Hepatocyte (in vitro differentiated cells): ENCODE data around the gene KRT8.

ENCODE experiments used
- EZH2 ChIP-seq: fragments of 200-600 bp; sonication (generic); IDR thresholded peaks from 2 replicates; pipeline ENCODE4 v1.6.1; 2016; ENCODE audit warnings: antibody characterized with exemption, mild to moderate bottlenecking, borderline replicate concordance
- TF ChIP-seq, protein P1 (sequence below): fragments of 200-600 bp; sonication (generic); IDR thresholded peaks from 2 replicates; pipeline ENCODE4 v1.5.1; 2016; ENCODE audit warnings: antibody characterized with exemption, mild to moderate bottlenecking; ENCODE audit not compliant: poor library complexity

DNA sequence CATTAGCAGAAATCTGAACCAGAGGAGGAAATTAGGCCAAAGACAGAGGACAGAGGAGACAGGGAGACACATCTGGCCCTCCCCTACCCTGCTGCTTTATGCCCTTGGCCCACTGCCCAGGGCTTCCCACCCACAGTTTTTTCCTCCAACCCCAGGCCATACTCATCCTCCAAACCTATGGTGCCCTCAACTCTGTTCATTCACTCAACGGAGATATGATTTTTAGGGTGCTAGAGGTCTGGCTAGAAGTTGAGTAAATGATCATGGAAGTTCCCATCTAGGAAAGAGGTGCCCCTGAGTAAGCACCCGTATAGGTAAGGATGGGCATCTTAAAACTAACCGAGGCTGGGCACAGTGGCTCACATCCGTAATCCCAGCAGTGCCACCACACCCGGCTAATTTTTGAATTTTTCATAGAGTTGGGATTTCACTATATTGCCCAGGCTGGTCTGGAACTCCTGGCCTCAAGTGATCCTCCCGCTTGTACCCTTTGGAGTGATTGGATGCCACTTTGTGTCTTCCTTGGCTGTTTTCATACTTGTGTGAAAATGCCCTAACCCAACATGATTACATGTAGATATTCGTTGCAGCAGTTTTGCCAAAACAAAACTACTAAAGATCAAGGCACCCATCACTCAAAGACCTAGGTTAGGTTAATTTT is 48.4 kb upstream of the KRT8 start:
- TF ChIP-seq, protein P1, sequence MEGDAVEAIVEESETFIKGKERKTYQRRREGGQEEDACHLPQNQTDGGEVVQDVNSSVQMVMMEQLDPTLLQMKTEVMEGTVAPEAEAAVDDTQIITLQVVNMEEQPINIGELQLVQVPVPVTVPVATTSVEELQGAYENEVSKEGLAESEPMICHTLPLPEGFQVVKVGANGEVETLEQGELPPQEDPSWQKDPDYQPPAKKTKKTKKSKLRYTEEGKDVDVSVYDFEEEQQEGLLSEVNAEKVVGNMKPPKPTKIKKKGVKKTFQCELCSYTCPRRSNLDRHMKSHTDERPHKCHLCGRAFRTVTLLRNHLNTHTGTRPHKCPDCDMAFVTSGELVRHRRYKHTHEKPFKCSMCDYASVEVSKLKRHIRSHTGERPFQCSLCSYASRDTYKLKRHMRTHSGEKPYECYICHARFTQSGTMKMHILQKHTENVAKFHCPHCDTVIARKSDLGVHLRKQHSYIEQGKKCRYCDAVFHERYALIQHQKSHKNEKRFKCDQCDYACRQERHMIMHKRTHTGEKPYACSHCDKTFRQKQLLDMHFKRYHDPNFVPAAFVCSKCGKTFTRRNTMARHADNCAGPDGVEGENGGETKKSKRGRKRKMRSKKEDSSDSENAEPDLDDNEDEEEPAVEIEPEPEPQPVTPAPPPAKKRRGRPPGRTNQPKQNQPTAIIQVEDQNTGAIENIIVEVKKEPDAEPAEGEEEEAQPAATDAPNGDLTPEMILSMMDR, result no peak
- no peak for TF ChIP-seq EZH2
